Tibial nerve (tissue), 4 donors: ENCODE data around the gene CCK. TPM values are rescaled to one million over a fixed set of nuclear protein-coding genes. Genes with fewer than 3 reads are reported as not detected.
"Not testable (repeated sequence)": the region's sequence is repeated elsewhere in the genome, so short reads cannot be mapped to it uniquely, and the experiment has no call there.

Source experiments
- DNase-seq, 2 donors: peaks; one replicate each; pipeline ENCODE4 v3.0.0-alpha.2; 2019; ENCODE audit warnings: low spot score in 2 of 2
- H3K27ac ChIP-seq, 4 donors: fragments of 200-600 bp; sonication (generic) in 3 of 4; one replicate each; pipeline ENCODE4 v1.5.1; 2017 to 2019; ENCODE audit warnings: mild to moderate bottlenecking in 1 of 4
- H3K27me3 ChIP-seq, 2 donors: fragments of 200-600 bp; sonication (generic) in 1 of 2; one replicate each; pipeline versions ENCODE4 v1.5.1 to v1.6.0; 2017 to 2019
- H3K36me3 ChIP-seq, 3 donors: fragments of 200-600 bp; sonication (generic); one replicate each; pipeline ENCODE4 v1.5.1; 2018 to 2019
- H3K4me1 ChIP-seq, 4 donors: fragments of 200-600 bp; sonication (generic) in 3 of 4; one replicate each; pipeline ENCODE4 v1.5.1; 2017 to 2019
- H3K4me3 ChIP-seq, 4 donors: fragments of 200-600 bp; sonication (generic) in 3 of 4; one replicate each; pipeline ENCODE4 v1.5.1; 2017 to 2019; ENCODE audit warnings: mild to moderate bottlenecking in 1 of 4, moderate library complexity in 1 of 4
- H3K9me3 ChIP-seq, 4 donors: fragments of 200-600 bp; sonication (generic) in 3 of 4; one replicate each; pipeline ENCODE4 v1.5.1; 2017 to 2019
- EP300 ChIP-seq, 2 donors: sonication (generic); formaldehyde crosslinking; IDR thresholded peaks; one replicate each; pipeline ENCODE4 v1.6.1; 2017; ENCODE audit warnings: antibody characterized with exemption in 2 of 2, mild to moderate bottlenecking in 1 of 2
- POLR2A ChIP-seq, 2 donors: fragments of 450-650 bp; IDR thresholded peaks; one replicate each; pipeline ENCODE4 v1.6.1; 2017; ENCODE audit warnings: antibody characterized with exemption in 2 of 2, mild to moderate bottlenecking in 2 of 2, moderate library complexity in 2 of 2
- WGBS, 2 donors: methylation state at CpG; one replicate each; pipeline ENCODE4 v1.1.5; 2018; 5-methylcytosine and 5-hydroxymethylcytosine counted together
- total RNA-seq, 4 donors: library from RNA; depleted of rRNA; stranded (reverse); fragments of >200 nt; gene quantifications; one replicate each; pipeline ENCODE4 v1.1.0, GENCODE V29; 2016
- TF ChIP-seq, protein P1 (sequence below), 5 experiments: fragments of 200-600 bp in 3 of 5; fragments of 450-650 bp in 2 of 5; sonication (generic) in 3 of 5; IDR thresholded peaks; one replicate each; pipeline ENCODE4 v1.5.1; 2016 to 2019; ENCODE audit warnings: antibody characterized with exemption in 5 of 5, mild to moderate bottlenecking in 3 of 5, moderate library complexity in 2 of 5

Gene CCK
- total RNA-seq, 4 donors from 2014 or later: not detected

DNA sequence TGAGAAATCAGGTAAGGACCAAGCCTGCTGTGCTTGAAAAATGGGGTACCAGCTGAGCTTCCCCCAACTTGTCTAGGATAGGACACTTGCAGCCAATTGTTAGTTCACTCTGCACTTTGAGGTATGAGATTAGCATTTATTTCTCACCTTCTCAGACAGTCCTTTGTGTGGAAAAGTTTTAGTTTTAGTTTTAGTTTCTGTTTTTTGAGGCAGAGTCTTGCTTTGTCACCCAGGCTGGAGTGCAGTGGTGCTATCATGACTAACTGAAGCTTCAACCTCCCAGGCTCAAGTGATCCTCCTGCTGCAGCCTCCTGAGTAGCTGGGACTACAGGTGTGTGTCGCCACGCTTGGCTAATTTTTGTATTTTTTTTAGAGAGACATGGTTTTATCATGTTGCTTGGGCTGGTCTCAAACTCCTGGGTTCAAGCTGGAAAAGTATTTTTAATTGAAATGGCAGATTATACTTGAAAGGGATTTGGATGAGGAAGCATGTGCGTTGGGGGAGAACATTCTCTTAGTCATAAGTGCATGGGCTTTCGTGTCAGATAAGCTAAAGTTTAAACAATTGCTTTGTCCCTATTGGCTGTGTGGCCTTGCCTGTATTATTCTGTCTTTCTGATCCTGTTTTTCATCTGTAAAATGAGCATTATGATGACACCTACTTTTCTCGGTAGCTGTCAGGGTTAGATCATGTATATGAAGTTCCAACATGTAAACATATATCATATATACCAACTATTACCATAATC lies 25.2 kb upstream of the CCK start:
- TF ChIP-seq POLR2A (IDR thresholded peaks at IDR 0.05) (no peak), EP300 (IDR thresholded peaks at IDR 0.05) (no peak)
- TF ChIP-seq, protein P1, sequence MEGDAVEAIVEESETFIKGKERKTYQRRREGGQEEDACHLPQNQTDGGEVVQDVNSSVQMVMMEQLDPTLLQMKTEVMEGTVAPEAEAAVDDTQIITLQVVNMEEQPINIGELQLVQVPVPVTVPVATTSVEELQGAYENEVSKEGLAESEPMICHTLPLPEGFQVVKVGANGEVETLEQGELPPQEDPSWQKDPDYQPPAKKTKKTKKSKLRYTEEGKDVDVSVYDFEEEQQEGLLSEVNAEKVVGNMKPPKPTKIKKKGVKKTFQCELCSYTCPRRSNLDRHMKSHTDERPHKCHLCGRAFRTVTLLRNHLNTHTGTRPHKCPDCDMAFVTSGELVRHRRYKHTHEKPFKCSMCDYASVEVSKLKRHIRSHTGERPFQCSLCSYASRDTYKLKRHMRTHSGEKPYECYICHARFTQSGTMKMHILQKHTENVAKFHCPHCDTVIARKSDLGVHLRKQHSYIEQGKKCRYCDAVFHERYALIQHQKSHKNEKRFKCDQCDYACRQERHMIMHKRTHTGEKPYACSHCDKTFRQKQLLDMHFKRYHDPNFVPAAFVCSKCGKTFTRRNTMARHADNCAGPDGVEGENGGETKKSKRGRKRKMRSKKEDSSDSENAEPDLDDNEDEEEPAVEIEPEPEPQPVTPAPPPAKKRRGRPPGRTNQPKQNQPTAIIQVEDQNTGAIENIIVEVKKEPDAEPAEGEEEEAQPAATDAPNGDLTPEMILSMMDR (IDR thresholded peaks at IDR 0.05): no peak
- peaks cover 0 to 6% of the 10 kb centered on the region in 2 donors for H3K27me3 ChIP-seq
- H3K27ac ChIP-seq: no peak overlapping the region
- H3K4me1 ChIP-seq: no peaks in the 10 kb centered on the region
- no peak overlapping the region for H3K4me3 ChIP-seq
- no peak for DNase-seq
- 87 to 89% methylated on average over 5 of the region's 5 CpGs for WGBS, 2 donors
- no peaks in the 10 kb centered on the region for H3K36me3 ChIP-seq
- H3K9me3 ChIP-seq: no peaks in the 10 kb centered on the region

DNA sequence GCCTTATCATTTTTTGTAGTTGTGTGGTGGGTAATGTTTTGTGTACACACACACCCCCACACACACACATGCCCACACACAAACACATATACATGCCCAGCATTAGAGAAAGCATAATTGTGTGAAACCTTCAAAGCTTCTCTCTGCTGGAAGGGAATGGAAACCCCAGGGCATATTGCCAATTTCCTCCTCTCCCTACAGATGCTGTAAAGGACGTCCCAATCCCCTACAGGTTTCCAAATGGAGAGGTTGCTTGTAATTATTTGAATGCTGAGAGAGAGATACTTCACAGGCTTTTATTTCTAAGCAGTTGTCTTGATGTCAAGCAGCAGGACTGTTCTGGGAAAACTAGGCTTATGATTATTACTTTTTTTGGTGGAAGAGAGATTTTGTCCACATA lies 23.0 kb upstream of the CCK start:
- Histone ChIP-seq H3K4me1 (no peaks in the 10 kb centered on the region), H3K4me3 (no peak overlapping the region), H3K9me3 (no peaks in the 10 kb centered on the region), H3K36me3 (no peaks in the 10 kb centered on the region), H3K27me3 (no peaks in the 10 kb centered on the region), H3K27ac (no peak overlapping the region)
- TF ChIP-seq POLR2A (IDR thresholded peaks at IDR 0.05): no peak
- no peak for TF ChIP-seq EP300 (IDR thresholded peaks at IDR 0.05)
- TF ChIP-seq, protein P1 (IDR thresholded peaks at IDR 0.05): no peak
- no peak for DNase-seq
- WGBS, 2 donors: 6 to 22% methylated on average over 1 of the region's 1 CpG

DNA sequence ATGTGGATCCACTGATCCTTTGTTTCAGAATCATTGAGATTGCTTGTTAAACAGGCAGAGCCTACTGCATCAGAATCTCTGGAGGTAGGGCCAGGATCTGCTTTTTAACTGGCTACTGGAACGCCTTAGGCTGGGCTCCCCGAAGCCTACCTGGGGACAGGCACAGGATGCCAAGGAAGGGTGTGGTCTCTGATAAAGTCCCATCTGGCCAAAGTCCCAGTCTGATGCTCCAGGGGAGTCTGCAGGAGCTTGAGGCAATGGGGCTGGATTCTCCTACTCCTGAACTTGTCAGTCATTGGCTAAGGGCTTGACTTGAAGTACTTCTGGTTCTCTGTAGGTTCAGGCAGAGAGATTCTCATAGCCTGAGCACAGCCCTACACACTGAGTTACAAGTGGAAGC lies 22.4 kb upstream of the CCK start:
- Histone ChIP-seq H3K4me3 (no peak overlapping the region), H3K4me1 (no peaks in the 10 kb centered on the region), H3K36me3 (no peaks in the 10 kb centered on the region), H3K9me3 (no peaks in the 10 kb centered on the region), H3K27ac (no peak overlapping the region), H3K27me3 (no peaks in the 10 kb centered on the region)
- WGBS, 2 donors: 89 to 91% methylated on average over 2 of the region's 2 CpGs
- TF ChIP-seq, protein P1 (IDR thresholded peaks at IDR 0.05): no peak
- TF ChIP-seq EP300 (IDR thresholded peaks at IDR 0.05) (no peak), POLR2A (IDR thresholded peaks at IDR 0.05) (no peak)
- no peak for DNase-seq

DNA sequence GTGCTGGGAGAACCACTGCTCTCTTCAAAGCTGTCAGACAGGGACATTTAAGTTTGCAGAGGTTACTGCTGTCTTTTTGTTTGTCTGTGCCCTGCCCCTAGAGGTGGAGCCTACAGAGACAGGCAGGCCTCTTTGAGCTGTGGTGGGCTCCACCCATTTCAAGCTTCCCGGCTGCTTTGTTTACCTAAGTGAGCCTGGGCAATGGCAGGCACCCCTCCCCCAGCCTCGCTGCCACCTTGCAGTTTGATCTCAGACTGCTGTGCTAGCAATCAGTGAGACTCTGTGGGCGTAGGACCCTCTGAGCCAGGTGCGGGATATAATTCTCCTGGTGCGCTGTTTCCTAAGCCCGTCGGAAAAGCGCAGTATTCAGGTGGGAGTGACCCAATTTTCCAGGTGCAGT lies 21.4 kb upstream of the CCK start:
- not testable (repeated sequence) for H3K27me3 ChIP-seq, H3K4me3 ChIP-seq, H3K9me3 ChIP-seq, DNase-seq, H3K27ac ChIP-seq, H3K4me1 ChIP-seq, H3K36me3 ChIP-seq
- 87% methylated on average over 6 to 8 of the region's 8 CpGs for WGBS, 2 donors

DNA sequence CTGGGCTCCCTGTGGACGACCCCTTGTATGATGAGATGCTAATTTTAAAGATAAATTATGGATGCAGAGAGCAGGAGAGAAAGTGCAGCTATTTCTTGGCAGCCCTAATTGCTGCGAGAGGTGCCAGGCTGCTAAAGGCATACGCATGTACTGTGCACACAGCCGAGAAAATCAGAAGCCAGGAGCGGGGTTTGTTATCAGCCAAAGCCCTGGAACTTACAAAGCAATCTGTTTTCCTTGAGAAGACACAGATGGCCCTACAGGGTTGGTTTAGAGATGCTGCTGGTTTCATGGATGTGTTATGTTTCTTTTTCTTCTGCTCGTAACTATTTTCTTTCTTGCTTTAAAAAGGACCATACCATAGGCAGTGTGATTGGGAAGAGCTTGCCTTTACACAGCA lies 11.7 kb upstream of the CCK start:
- TF ChIP-seq EP300 (IDR thresholded peaks at IDR 0.05) (no peak), POLR2A (IDR thresholded peaks at IDR 0.05) (no peak)
- TF ChIP-seq, protein P1 (IDR thresholded peaks at IDR 0.05): no peak
- no peak for DNase-seq
- Histone ChIP-seq H3K4me3 (no peak overlapping the region), H3K27ac (no peak overlapping the region), H3K27me3 (no peaks in the 10 kb centered on the region), H3K36me3 (no peaks in the 10 kb centered on the region), H3K4me1 (no peaks in the 10 kb centered on the region), H3K9me3 (peaks cover 0 to 11% (median 0%) of the 10 kb centered on the region in 4 donors)
- WGBS, 2 donors: 69 to 74% methylated on average over 6 of the region's 6 CpGs
